ES-I3 (cell line): ENCODE measurements around the gene NOA1.
"Not testable (repeated sequence)": the region's sequence is repeated elsewhere in the genome, so short reads cannot be mapped to it uniquely, and the experiment has no call there.

ENCODE experiments used
- H3K36me3 ChIP-seq: 2 replicates; pipeline ENCODE4 v1.6.1; 2013; ENCODE audit warnings: mild to moderate bottlenecking, low read length, control low read depth, moderate library complexity; ENCODE audit not compliant: insufficient read depth
- H3K4me1 ChIP-seq: 2 replicates; pipeline ENCODE4 v1.6.1; 2013; ENCODE audit warnings: mild to moderate bottlenecking, control low read depth, low read length; ENCODE audit not compliant: insufficient read depth
- H3K9ac ChIP-seq: 2 replicates; pipeline ENCODE4 v1.6.1; 2013; ENCODE audit warnings: low read depth, mild to moderate bottlenecking, low read length, moderate library complexity
- H3K9me3 ChIP-seq: 2 replicates; pipeline ENCODE4 v1.6.1; 2013; ENCODE audit warnings: mild to moderate bottlenecking, low read length, moderate library complexity; ENCODE audit not compliant: control insufficient read depth, insufficient read depth

NOA1 gene

GRCh38 chr4:56976837-56977320, 527 bp downstream of the NOA1 start:
- Histone ChIP-seq H3K9ac (peak overlapping the region; percentile 100), H3K9me3 (no peaks in the 10 kb centered on the region), H3K4me1 (no peaks in the 10 kb centered on the region; the same call in 1 of the 2 replicates), H3K36me3 (peaks cover 15% of the 10 kb centered on the region)

GRCh38 chr4:56976283-56976836, 1.0 kb downstream of the NOA1 start:
- Histone ChIP-seq H3K4me1 (no peaks in the 10 kb centered on the region; the same call in 1 of the 2 replicates), H3K9me3 (no peaks in the 10 kb centered on the region), H3K36me3 (peaks cover 15% of the 10 kb centered on the region), H3K9ac (peak overlapping the region; percentile 100)

DNA sequence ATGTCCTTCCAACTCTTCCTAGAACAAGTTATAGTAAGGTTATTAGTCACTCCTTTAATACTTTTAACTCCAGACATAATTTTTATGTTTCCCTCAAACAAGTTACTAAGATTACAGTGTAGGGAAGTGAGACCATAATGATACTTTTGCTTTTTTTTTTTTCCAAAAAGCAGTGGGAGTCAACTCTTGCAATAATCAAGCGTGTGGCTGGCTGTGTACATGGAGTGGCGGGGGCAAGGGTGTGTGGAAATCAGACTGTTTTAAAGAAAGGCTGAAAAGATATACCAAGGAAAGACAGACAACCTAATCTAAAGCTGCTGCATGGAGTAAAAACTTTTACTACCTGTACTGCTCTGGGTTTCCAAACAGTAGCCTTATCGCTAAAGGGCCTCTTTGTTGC, 4.1 kb downstream of the NOA1 start:
- H3K9me3 ChIP-seq: no peaks in the 10 kb centered on the region
- no peaks in the 10 kb centered on the region for H3K4me1 ChIP-seq
- no peak overlapping the region for H3K9ac ChIP-seq
- peaks cover 12% of the 10 kb centered on the region for H3K36me3 ChIP-seq

DNA sequence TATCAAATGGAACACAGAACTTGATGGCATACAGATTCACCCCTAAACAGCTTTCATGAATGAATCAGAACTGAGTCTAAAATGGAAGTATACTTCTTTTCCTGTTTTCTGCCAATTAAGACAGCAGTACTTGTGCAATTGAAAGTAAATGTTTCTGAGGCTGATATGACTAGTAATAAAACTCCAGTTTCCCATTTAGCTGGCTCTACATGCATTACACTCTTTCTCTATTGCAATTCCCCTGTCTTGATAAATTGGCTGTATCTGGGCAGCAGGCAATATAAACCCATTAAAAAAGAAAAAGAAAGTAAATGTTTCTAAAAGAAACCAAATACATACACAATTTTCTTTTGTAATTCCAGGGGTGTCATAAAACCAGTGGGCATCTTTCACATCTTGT, 4.6 kb downstream of the NOA1 start:
- Histone ChIP-seq H3K36me3 (peaks cover 12% of the 10 kb centered on the region), H3K9me3 (no peaks in the 10 kb centered on the region), H3K4me1 (no peaks in the 10 kb centered on the region), H3K9ac (no peak overlapping the region)

- H3K36me3 ChIP-seq: peaks cover 16% of the 10 kb centered on the region
- H3K9me3 ChIP-seq: no peaks in the 10 kb centered on the region
- H3K9ac ChIP-seq: no peak overlapping the region
- no peaks in the 10 kb centered on the region for H3K4me1 ChIP-seq
Measured at GRCh38 chr4:56972389-56972788, 5.0 kb downstream of the NOA1 start.

- Histone ChIP-seq H3K9ac (no peak overlapping the region), H3K36me3 (peaks cover 18% of the 10 kb centered on the region), H3K4me1 (no peaks in the 10 kb centered on the region), H3K9me3 (no peaks in the 10 kb centered on the region)
Measured at GRCh38 chr4:56971383-56971782, 6.0 kb downstream of the NOA1 start.

DNA sequence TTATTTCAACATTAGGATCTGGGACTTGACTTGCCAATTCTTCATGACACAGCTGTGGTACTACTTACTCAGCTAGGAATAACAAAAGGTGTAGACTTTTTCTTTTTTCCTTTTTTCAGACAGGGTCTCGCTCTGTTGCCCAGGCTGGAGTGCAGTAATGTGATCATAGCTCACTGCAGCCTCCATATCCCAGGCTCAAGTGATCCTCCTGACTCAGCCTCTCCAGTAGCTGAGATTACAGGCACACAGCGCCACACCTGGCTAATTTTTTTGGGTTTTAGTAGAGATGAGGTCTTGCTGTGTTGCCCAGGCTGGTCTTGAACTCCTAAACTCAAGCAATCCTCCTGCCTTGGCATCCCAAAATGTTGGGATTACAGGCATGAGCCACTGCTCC, 16.3 kb downstream of the NOA1 start:
- H3K9me3 ChIP-seq: no peaks in the 10 kb centered on the region
- peaks cover 12% of the 10 kb centered on the region for H3K36me3 ChIP-seq
- no peaks in the 10 kb centered on the region for H3K4me1 ChIP-seq
- no peak overlapping the region for H3K9ac ChIP-seq

GRCh38 chr4:56959100-56959499, 18.3 kb downstream of the NOA1 start:
- H3K9ac ChIP-seq: no peak overlapping the region

GRCh38 chr4:56958111-56958517, 19.3 kb downstream of the NOA1 start:
- no peaks in the 10 kb centered on the region for H3K9me3 ChIP-seq
- H3K9ac ChIP-seq: no peak overlapping the region
- no peaks in the 10 kb centered on the region for H3K4me1 ChIP-seq
- peaks cover 8% of the 10 kb centered on the region for H3K36me3 ChIP-seq

More at GRCh38 chr4:56959100-56959499, 18.3 kb downstream of the NOA1 start:
- no peaks in the 10 kb centered on the region for H3K4me1 ChIP-seq
- H3K9me3 ChIP-seq: no peaks in the 10 kb centered on the region
- H3K36me3 ChIP-seq: peaks cover 12% of the 10 kb centered on the region

DNA sequence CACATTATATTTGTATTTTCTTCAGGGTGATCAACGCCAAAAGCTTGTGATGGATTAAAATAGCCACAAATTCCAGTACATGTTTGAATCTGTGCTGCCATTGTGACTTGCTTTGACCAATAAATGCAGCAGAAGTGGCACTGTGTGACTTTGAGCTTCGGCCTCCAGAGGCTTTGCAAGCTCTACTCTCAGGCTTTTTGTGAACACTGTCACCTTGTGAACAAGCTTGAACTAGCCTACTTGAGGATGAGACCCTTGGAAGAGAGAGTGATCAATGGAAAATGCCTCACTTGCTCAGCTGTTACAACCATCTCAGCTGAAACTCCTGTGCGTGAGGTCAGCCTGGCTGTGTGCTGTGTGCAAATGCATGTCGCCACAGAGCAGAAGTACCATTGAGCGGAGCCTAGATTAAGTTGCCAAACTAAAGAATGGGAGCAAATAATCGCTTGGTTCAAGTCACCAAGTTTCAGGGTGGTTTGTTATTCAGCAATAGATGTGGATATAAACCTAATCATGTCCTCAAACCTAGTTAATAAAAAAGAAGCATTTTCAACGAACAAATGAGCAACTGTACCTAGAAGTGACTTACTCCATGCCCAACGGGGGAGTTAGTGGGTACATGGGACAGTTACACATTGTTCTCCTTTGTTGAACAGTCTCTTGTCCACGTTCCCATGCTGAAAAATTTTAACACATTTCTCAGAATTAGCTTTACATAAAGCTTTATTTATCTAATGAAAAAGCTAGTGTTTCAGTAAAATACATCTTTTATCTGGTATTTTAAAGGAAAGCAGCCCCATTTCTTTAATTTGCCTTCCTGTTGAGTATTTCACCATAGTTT, 23.5 kb downstream of the NOA1 start:
- H3K9ac ChIP-seq: no peak overlapping the region
- no peaks in the 10 kb centered on the region for H3K4me1 ChIP-seq
- no peaks in the 10 kb centered on the region for H3K9me3 ChIP-seq
- H3K36me3 ChIP-seq: no peaks in the 10 kb centered on the region

GRCh38 chr4:56941403-56941802, 36.0 kb downstream of the NOA1 start:
- Histone ChIP-seq H3K9me3 (no peaks in the 10 kb centered on the region), H3K4me1 (no peaks in the 10 kb centered on the region), H3K9ac (no peak overlapping the region), H3K36me3 (no peaks in the 10 kb centered on the region)

GRCh38 chr4:56940971-56941370, 36.4 kb downstream of the NOA1 start:
- Histone ChIP-seq H3K4me1 (no peaks in the 10 kb centered on the region), H3K9ac (no peak overlapping the region), H3K36me3 (no peaks in the 10 kb centered on the region), H3K9me3 (no peaks in the 10 kb centered on the region)

DNA sequence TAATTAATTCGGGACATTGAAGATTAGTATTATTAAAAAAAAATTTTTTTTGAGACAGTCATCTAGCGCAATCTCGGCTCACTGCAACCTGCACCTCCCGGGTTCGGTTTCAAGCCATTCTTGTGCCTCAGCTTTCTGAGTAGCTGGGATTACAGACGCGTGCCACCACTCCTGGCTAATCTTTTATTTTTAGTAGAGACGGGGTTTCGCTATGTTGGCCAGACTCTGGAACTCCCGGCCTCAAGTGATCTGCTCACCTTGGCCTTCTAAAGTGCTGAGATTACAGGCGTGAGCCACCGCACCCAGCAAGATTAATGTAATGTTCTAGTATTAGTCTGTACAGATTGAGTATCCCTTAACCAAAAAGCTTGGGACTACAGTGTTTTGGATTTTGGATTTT, 37.0 kb downstream of the NOA1 start:
- no peaks in the 10 kb centered on the region for H3K36me3 ChIP-seq
- H3K4me1 ChIP-seq: no peaks in the 10 kb centered on the region
- no peak overlapping the region for H3K9ac ChIP-seq
- H3K9me3 ChIP-seq: no peaks in the 10 kb centered on the region

- not testable (repeated sequence) for H3K9me3 ChIP-seq, H3K36me3 ChIP-seq, H3K9ac ChIP-seq, H3K4me1 ChIP-seq
Measured at GRCh38 chr4:56939826-56940225, 37.6 kb downstream of the NOA1 start.

DNA sequence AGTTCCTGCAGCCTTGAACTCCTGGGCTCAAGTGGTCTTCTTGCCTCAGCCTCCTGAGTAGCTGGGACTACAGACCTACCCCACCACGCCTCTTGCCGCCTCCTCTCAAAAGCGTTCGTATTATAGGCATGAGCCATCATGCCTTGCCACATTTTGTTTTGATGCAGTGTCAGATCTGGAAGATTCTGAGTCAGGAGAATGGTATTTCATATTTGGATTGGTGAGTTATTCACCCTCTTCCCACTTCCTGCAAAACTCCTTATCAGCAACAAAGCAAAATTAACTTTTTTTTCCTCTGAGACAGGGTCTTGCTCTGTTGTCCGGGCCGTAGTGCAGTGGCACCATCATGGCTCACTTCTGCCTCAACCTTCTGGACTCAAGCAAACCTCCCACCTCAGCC, 40.1 kb downstream of the NOA1 start:
- Histone ChIP-seq H3K36me3 (no peaks in the 10 kb centered on the region), H3K9me3 (no peaks in the 10 kb centered on the region), H3K9ac (no peak overlapping the region), H3K4me1 (no peaks in the 10 kb centered on the region)
